ENCODE results near the gene STX18. TPM values are rescaled to one million over a fixed set of nuclear protein-coding genes. Genes with fewer than 3 reads are reported as not detected.
"Not testable (repeated sequence)": the region's sequence is repeated elsewhere in the genome, so short reads cannot be mapped to it uniquely, and the experiment has no call there.

The STX18 gene
- total RNA-seq, 2 donors from 2014 or later = 18.7 to 19.5 TPM

GRCh38 chr4:4559596-4559995 lies 17.7 kb upstream of the STX18 start:
- DNase-seq (ENCODE audit: low spot score) = no peak
- intact Hi-C loops (cut with DNase I) = no loop called here

DNA sequence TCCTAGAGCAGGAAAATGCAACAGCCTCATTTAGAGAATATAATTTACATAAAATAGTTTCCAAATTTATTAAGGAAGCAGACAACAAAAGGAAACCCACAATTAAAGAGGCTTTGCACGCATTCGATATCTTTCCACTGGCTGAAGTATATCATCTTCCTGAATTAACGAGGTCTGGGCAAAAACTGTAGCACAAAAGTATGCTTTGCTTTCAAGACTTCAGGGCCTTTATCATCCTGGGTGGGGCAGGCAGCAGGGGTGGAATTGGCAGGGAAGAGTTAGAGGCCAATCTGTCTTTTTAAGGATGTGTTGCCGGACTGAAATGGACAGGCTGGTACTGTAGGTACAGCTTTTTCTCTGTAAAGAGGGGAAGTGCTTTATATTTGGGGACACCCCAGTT lies 17.0 kb upstream of the STX18 start:
- DNase-seq (ENCODE audit: low spot score) = no peak
- intact Hi-C loops (cut with DNase I) = no loop called here

DNA sequence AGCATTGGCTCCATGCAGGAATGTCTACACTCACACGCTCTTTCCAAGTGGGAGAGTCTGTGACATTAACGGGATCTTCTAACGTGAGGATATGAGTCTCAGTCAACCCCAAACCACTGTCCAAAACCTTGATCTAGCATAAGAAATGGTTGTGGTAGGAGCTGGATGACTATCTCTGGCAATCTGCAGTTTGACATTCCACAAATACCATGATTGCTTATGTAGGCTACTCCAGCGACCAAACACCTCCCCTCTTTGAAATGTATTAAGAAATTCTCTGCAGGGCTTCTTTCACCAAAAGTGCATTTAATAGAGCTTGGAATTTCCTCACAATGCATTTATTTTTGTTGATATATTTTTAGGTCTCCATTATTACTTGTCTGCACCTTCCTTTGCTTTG lies 14.1 kb upstream of the STX18 start:
- intact Hi-C loops (cut with DNase I) = no loop called here
- DNase-seq (ENCODE audit: low spot score) = no peak

DNA sequence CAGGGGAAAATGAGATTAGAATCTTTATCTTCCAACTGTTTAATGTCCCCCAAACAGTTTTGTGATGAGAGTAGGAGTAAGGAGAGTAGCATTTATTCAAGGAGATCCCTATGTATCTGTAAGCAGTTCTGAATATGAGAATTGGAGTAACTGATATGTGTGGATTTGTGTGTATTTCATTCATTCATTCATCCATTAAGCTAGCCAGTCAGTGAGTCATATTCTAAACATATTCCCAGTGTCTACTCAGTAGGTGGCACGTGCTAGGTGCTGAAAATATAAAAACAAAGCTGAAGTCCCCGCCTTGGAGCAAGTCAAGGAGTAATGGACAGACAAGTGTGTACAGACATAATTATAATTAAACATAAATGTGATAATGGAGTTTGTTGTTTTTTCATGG lies 12.4 kb upstream of the STX18 start:
- intact Hi-C loops (cut with DNase I) = no loop called here
- no peak for DNase-seq (ENCODE audit: low spot score)

DNA sequence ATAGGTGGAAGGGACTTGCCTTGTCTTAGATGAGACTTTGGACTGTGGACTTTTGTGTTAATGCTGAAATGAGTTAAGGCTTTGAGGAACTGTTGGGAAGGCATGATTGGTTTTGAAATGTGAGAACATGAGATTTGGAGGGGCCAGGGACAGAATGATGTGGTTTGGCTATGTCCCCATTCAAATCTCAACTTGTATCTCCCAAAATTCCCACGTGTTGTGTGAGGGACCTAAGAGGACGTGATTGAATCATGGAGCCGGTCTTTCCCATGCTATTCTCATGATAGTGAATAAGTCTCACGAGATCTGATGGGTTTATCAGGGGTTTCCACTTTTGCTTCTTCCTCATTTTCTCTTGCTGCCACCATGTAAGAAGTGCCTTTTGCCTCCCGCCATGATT lies 10.2 kb upstream of the STX18 start:
- intact Hi-C loops (cut with DNase I); DNase-seq (ENCODE audit: low spot score): not testable (repeated sequence)

GRCh38 chr4:4550161-4550560 lies 8.3 kb upstream of the STX18 start:
- intact Hi-C loops (cut with DNase I); DNase-seq (ENCODE audit: low spot score): not testable (repeated sequence)

- intact Hi-C loops (cut with DNase I) = no loop called here
- no peak for DNase-seq (ENCODE audit: low spot score)
Measured at GRCh38 chr4:4549534-4549933, 7.7 kb upstream of the STX18 start.

GRCh38 chr4:4542774-4543485 lies 1.1 kb upstream of the STX18 start:
- no peak for DNase-seq (ENCODE audit: low spot score)
- intact Hi-C loops (cut with DNase I) = no loop called here

DNA sequence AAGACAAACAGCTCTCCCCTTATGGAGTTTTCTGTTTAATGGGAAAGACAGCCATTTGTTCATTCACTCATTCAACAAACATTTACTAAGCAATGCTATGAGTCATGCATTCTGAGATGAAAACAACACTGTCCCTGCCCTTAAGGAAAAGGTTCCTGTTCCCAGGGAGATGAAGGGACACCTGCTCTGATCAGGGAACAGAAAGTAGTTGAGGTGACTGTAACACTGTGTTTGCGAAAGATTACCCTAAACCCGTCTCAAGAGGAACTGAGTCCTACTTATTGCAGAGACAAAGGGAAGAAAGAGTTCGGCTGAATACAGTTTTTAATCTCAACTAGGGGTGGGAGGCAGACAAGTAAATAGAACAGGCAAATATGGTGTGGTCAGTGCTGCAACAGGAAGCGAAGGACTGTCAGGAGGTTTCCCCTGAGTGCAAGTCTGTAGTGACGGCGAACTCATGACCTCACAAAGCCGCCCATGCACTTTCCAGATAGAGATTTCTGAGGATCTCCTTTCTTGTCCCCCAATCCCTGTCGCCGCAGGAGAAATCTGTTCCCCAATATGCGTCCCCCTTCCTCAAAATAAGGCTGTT lies 712 bp downstream of the STX18 start:
- intact Hi-C loops (cut with DNase I) = no loop called here
- no peak for DNase-seq (ENCODE audit: low spot score)

- intact Hi-C loops (cut with DNase I) = no loop called here
- no peak for DNase-seq (ENCODE audit: low spot score)
Measured at GRCh38 chr4:4539481-4539880, 2.4 kb downstream of the STX18 start.

DNA sequence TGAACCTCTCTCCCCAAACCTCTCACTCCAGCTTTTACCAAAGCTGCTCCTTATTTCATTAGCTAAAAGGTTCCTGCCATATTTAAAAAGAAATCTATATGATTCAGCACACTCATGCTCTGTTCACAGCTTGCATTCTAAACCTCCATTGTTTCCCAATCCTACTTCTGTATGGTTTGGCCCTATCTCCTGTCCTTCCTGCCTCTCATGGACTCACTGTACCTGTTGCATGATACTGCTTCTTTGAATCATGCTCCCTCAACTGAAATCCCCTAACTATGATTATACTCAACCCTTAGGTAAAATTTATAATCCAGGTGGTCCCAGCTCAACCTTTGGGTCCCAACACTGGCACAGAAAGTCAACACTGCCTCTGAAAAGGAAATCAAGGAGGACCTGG lies 6.3 kb downstream of the STX18 start:
- no peak for DNase-seq (ENCODE audit: low spot score)
- intact Hi-C loops (cut with DNase I) = no loop called here

GRCh38 chr4:4534515-4535145 lies 7.2 kb downstream of the STX18 start:
- intact Hi-C loops (cut with DNase I) = no loop called here
- no peak for DNase-seq (ENCODE audit: low spot score)

GRCh38 chr4:4533461-4534169 lies 8.2 kb downstream of the STX18 start:
- no peak for DNase-seq (ENCODE audit: low spot score)
- intact Hi-C loops (cut with DNase I) = no loop called here

DNA sequence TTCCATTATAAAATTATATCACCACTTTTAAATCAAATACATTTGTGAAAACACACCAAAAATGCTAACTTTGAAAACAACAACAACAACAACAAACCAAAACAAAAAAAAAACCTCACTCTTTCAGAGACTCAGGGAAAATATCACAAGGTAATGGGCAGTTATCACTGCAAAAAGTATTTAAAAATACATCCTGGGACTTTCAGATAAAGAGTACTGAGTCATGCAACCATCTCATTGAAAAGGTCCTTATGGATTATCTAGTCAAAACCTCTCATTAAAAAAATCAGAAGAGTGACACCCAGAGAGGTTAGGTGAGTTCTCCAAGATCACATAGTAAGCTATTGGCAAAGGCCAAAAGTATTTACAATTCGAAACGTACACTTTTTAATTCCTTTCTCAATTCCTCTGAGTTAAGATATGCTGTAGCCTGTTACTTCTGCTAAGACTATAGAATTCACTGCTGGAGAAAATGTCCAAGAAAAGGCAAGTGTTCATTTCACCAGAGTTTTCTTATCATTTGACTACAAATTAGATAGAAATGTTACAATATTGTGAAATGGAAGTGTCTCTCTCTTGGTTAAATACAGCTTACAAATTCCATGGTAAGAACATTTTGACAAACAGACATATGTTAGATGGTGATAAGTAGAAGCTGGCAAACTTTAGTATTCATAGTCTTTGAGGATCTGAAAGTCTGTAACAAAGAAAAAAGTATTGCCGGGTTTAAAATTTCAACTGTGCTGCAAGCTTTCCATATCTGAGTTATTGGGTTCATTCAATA lies 9.3 kb downstream of the STX18 start:
- intact Hi-C loops (cut with DNase I) = no loop called here
- DNase-seq (ENCODE audit: low spot score) = no peak

GRCh38 chr4:4529392-4529791 lies 12.5 kb downstream of the STX18 start:
- intact Hi-C loops (cut with DNase I) = no loop called here
- DNase-seq (ENCODE audit: low spot score) = no peak

- DNase-seq (ENCODE audit: low spot score) = no peak
- intact Hi-C loops (cut with DNase I) = no loop called here
Measured at GRCh38 chr4:4526401-4526800, 15.4 kb downstream of the STX18 start.

DNA sequence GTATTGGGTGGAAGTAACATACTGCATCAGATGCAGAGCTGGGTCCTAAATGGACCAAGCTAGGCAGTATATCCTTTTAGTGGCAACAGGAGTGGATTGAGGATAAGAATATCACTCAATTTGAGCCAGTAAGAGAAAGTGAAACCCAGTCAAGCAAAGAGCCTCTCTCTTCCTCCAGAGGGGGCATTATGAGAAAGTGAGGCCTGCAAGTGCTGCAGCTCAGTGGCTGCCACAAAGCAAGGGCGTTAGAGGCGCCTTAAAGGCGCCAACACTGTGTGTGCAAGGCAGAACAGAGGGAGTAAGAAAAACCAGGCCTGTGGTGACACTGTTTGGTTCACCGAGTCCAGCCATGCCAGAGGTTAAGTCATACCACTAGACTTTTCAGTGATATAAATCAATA lies 17.5 kb downstream of the STX18 start:
- intact Hi-C loops (cut with DNase I) = no loop called here
- no peak for DNase-seq (ENCODE audit: low spot score)

GRCh38 chr4:4521731-4522130 lies 20.1 kb downstream of the STX18 start:
- DNase-seq (ENCODE audit: low spot score) = no peak
- intact Hi-C loops (cut with DNase I) = no loop called here

DNA sequence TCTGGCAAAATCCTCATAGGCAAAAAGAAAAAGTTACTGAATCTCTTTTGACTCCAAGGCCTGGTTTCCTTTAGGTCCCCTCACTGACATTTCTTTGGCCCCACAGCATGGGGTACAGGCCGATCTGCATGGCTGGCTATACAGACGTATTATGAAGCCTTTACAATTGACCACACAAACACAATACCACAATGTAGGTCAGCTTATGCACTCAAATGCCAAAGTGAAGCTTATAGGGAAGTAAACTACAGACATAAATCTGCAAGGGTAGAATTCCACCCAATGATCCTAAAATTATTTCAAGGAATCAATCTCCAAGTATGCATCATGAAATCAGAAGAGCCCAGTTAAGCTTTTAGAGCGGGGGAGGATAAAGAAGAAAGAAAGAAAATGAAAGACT lies 20.7 kb downstream of the STX18 start:
- intact Hi-C loops (cut with DNase I) = no loop called here
- no peak for DNase-seq (ENCODE audit: low spot score)

All from posterior vena cava (tissue), 2 donors.